H1 (cell line): ENCODE results near the gene SPAG16. TPM values are rescaled to one million over a fixed set of nuclear protein-coding genes. Genes with fewer than 3 reads are reported as not detected.

Source experiments
- CTCF ChIA-PET: fragments of 300-600 bp; sonication (Branson Sonifier 250); formaldehyde crosslinking; loops from one replicate; lab custom pipeline; 2021; ENCODE audit not compliant: partially characterized antibody; lab: Charles Lee
- POLR2A ChIA-PET: fragments of 300-600 bp; sonication (Branson Sonifier 250); formaldehyde crosslinking; loops from one replicate; lab custom pipeline; 2021; ENCODE audit warnings: inconsistent platforms; ENCODE audit not compliant: partially characterized antibody; lab: Charles Lee
- DNase-seq, 2 experiments: peaks; one replicate each; pipeline versions ENCODE4 v3.0.0 to v3.0.0-alpha.2; 2010 to 2022; ENCODE audit warnings: low spot score in 2 of 2, low read depth in 1 of 2, mixed read lengths in 1 of 2
- FAIRE-seq: peaks from 2 replicates; lab custom pipeline; 2011; peaks lifted over from hg19 to GRCh38; lab: Jason Lieb, UNC
- H2AFZ ChIP-seq: 2 replicates; pipeline ENCODE4 v1.8.1; 2012; ENCODE audit warnings: low read length, inconsistent platforms
- H2AK5ac ChIP-seq: 2 replicates; pipeline ENCODE4 v1.6.1; 2013; ENCODE audit warnings: low read depth, low read length
- H2BK120ac ChIP-seq: replicated peaks from 2 replicates; pipeline ENCODE3; 2013; ENCODE audit warnings: low read depth, low read length, inconsistent platforms
- H2BK12ac ChIP-seq: 2 replicates; pipeline ENCODE4 v1.6.1; 2013; ENCODE audit warnings: low read depth, low read length
- H2BK15ac ChIP-seq: 2 replicates; pipeline ENCODE4 v1.6.1; 2013; ENCODE audit warnings: low read length
- H2BK20ac ChIP-seq: 2 replicates; pipeline ENCODE4 v1.6.1; 2013; ENCODE audit warnings: low read length
- H2BK5ac ChIP-seq: 2 replicates; pipeline ENCODE4 v1.6.1; 2013; ENCODE audit warnings: low read depth, low read length
- H3K14ac ChIP-seq: 2 replicates; pipeline ENCODE4 v1.6.1; 2013; ENCODE audit warnings: inconsistent platforms; ENCODE audit not compliant: insufficient read length
- H3K18ac ChIP-seq: 2 replicates; pipeline ENCODE4 v1.6.1; 2013; ENCODE audit warnings: low read length; ENCODE audit errors: extremely low read depth
- H3K23ac ChIP-seq: 2 replicates; pipeline ENCODE4 v1.6.1; 2013; ENCODE audit warnings: inconsistent platforms; ENCODE audit not compliant: insufficient read length
- H3K23me2 ChIP-seq: 2 replicates; pipeline ENCODE4 v1.6.1; 2013; ENCODE audit warnings: low read depth, low read length
- H3K27ac ChIP-seq: 2 replicates; pipeline ENCODE4 v1.6.1; 2011; ENCODE audit warnings: low read depth, low read length, inconsistent platforms
- H3K27me3 ChIP-seq, 4 experiments: replicated peaks in 1 of 4; 1 replicate in 1 of 4; 2 replicates in 3 of 4; pipeline versions ENCODE4 v1.6.1 to v1.8.1; 2011 to 2013; ENCODE audit warnings: low read length in 3 of 4, mild to moderate bottlenecking in 3 of 4, inconsistent platforms in 2 of 4, mixed read lengths in 2 of 4, moderate library complexity in 1 of 4; ENCODE audit not compliant: control insufficient read depth in 3 of 4, insufficient read depth in 3 of 4; ENCODE audit errors: extremely low read depth in 1 of 4
- H3K36me3 ChIP-seq, 4 experiments: 2 replicates each; pipeline versions ENCODE4 v1.6.1 to v1.8.1; 2011 to 2013; ENCODE audit warnings: mild to moderate bottlenecking in 4 of 4, low read length in 3 of 4, moderate library complexity in 2 of 4, control low read depth in 1 of 4, inconsistent platforms in 1 of 4; ENCODE audit not compliant: insufficient read depth in 4 of 4, control insufficient read depth in 2 of 4
- H3K4ac ChIP-seq: replicated peaks from 2 replicates; pipeline ENCODE3; 2013; ENCODE audit warnings: low read length, low read depth, mixed read lengths, inconsistent platforms; ENCODE audit not compliant: insufficient read length
- H3K4me1 ChIP-seq, 4 experiments: replicated peaks in 1 of 4; 1 replicate in 1 of 4; 2 replicates in 3 of 4; pipeline versions ENCODE4 v1.6.1 to v1.8.1; 2011 to 2013; ENCODE audit warnings: low read length in 3 of 4, inconsistent platforms in 2 of 4, mixed read lengths in 1 of 4; ENCODE audit not compliant: insufficient read depth in 4 of 4, control insufficient read depth in 3 of 4
- H3K4me2 ChIP-seq, 2 experiments: 2 replicates each; pipeline versions ENCODE4 v1.6.1 to v1.8.1; 2011 to 2013; ENCODE audit warnings: low read depth in 2 of 2, low read length in 2 of 2, control low read depth in 1 of 2, inconsistent platforms in 1 of 2, mild to moderate bottlenecking in 1 of 2; ENCODE audit not compliant: insufficient read depth in 1 of 2
- H3K4me3 ChIP-seq, 4 experiments: fragments of 200-600, 300-600 bp in 1 of 4; sonication (generic), shearing (Covaris generic), sonication (Bioruptor Twin) in 1 of 4; 2 replicates each; pipeline versions ENCODE4 v1.5.1 to v1.8.1; 2011 to 2016; ENCODE audit warnings: low read length in 4 of 4, low read depth in 3 of 4, control low read depth in 2 of 4, inconsistent platforms in 2 of 4, mild to moderate bottlenecking in 2 of 4, mixed read lengths in 1 of 4, moderate library complexity in 1 of 4; ENCODE audit not compliant: insufficient read depth in 2 of 4; ENCODE audit errors: extremely low read depth in 1 of 4
- H3K56ac ChIP-seq: replicated peaks from 2 replicates; pipeline ENCODE3; 2013; ENCODE audit warnings: low read depth, mild to moderate bottlenecking, mixed read lengths, low read length, inconsistent platforms; ENCODE audit not compliant: insufficient read length
- H3K79me1 ChIP-seq: 2 replicates; pipeline ENCODE4 v1.6.1; 2013; ENCODE audit warnings: low read depth, low read length, control low read depth
- H3K79me2 ChIP-seq, 2 experiments: 2 replicates each; pipeline versions ENCODE4 v1.6.1 to v1.8.1; 2012 to 2013; ENCODE audit warnings: low read length in 2 of 2, mild to moderate bottlenecking in 2 of 2, inconsistent platforms in 1 of 2; ENCODE audit not compliant: insufficient read depth in 2 of 2, control insufficient read depth in 1 of 2
- H3K9ac ChIP-seq, 4 experiments: replicated peaks in 1 of 4; 1 replicate in 1 of 4; 2 replicates in 3 of 4; pipeline versions ENCODE4 v1.6.1 to v1.8.1; 2011 to 2013; ENCODE audit warnings: low read depth in 3 of 4, low read length in 3 of 4, control low read depth in 2 of 4, mild to moderate bottlenecking in 2 of 4, moderate library complexity in 2 of 4, inconsistent platforms in 1 of 4; ENCODE audit errors: extremely low read depth in 1 of 4
- H3K9me3 ChIP-seq, 2 experiments: 2 replicates each; pipeline versions ENCODE4 v1.6.1 to v1.8.1; 2012 to 2013; ENCODE audit warnings: mild to moderate bottlenecking in 2 of 2, moderate library complexity in 2 of 2, control low read depth in 1 of 2, inconsistent platforms in 1 of 2, low read depth in 1 of 2, low read length in 1 of 2, mixed read lengths in 1 of 2; ENCODE audit not compliant: insufficient read depth in 2 of 2
- H4K20me1 ChIP-seq, 2 experiments: replicated peaks in 1 of 2; 2 replicates each; pipeline versions ENCODE3 to v1.8.1; 2011 to 2013; ENCODE audit warnings: inconsistent platforms in 2 of 2, low read length in 2 of 2, mild to moderate bottlenecking in 1 of 2; ENCODE audit not compliant: insufficient read depth in 2 of 2, control insufficient read depth in 1 of 2
- H4K5ac ChIP-seq: 2 replicates; pipeline ENCODE4 v1.6.1; 2013; ENCODE audit warnings: low read length, low read depth, mixed read lengths, inconsistent platforms; ENCODE audit not compliant: insufficient read length
- H4K8ac ChIP-seq: 2 replicates; pipeline ENCODE4 v1.8.0; 2013; ENCODE audit warnings: mild to moderate bottlenecking, moderate library complexity, low read length, inconsistent platforms; ENCODE audit not compliant: insufficient read depth; ENCODE audit errors: extremely low read depth
- H4K91ac ChIP-seq: replicated peaks from 2 replicates; pipeline ENCODE3; 2013; ENCODE audit warnings: low read length, mixed read lengths, inconsistent platforms; ENCODE audit not compliant: insufficient read length
- CHD2 ChIP-seq: IDR thresholded peaks from 2 replicates; pipeline ENCODE4 v1.6.1; 2012; ENCODE audit warnings: low read length, improper control_type of control experiment
- EP300 ChIP-seq, 2 experiments: IDR thresholded peaks; 1 replicate in 1 of 2; 2 replicates in 1 of 2; pipeline ENCODE4 v1.6.1; 2011 to 2012; ENCODE audit warnings: low read depth in 2 of 2, low read length in 2 of 2, mild to moderate bottlenecking in 2 of 2, borderline replicate concordance in 1 of 2, inconsistent platforms in 1 of 2, moderate library complexity in 1 of 2
- HDAC2 ChIP-seq, 2 experiments: fragments of 300-600 bp in 1 of 2; sonication (generic) in 1 of 2; IDR thresholded peaks; 2 replicates each; pipeline ENCODE4 v1.6.1; 2011 to 2012; ENCODE audit warnings: low read depth in 2 of 2, low read length in 2 of 2, mild to moderate bottlenecking in 2 of 2, moderate library complexity in 2 of 2, borderline replicate concordance in 1 of 2, inconsistent platforms in 1 of 2
- PHF8 ChIP-seq: fragments of 200-600 bp; sonication (generic); conservative IDR thresholded peaks from 2 replicates; pipeline ENCODE4 v1.7.1; 2012; ENCODE audit warnings: low read depth, mild to moderate bottlenecking, inconsistent platforms, low read length, moderate library complexity
- SP4 ChIP-seq: IDR thresholded peaks from 2 replicates; pipeline ENCODE4 v1.6.1; 2012; ENCODE audit warnings: low read length, inconsistent platforms
- TAF7 ChIP-seq: optimal IDR thresholded peaks from 2 replicates; pipeline ENCODE3; 2011; ENCODE audit warnings: low read depth, mild to moderate bottlenecking, inconsistent platforms, low read length, moderate library complexity, borderline replicate concordance
- WGBS, 2 experiments: shearing (Covaris generic) in 1 of 2; methylation state at CpG; one replicate each; pipeline versions ENCODE4 v1.1.6 to v1.1.7; 2013 to 2015; ENCODE audit warnings: low lambda C conversion rate in 2 of 2, mixed read lengths in 2 of 2, inconsistent platforms in 1 of 2, low coverage in 1 of 2, missing lambda C conversion rate in 1 of 2; ENCODE audit not compliant: insufficient replicate concordance in 2 of 2, insufficient coverage in 1 of 2, insufficient read length in 1 of 2; ENCODE audit errors: extremely low coverage in 1 of 2, missing lambda C conversion rate in 1 of 2; 5-methylcytosine and 5-hydroxymethylcytosine counted together
- polyA plus RNA-seq, 7 experiments: library from polyadenylated mRNA; depleted of rRNA in 3 of 7; stranded (reverse) in 5 of 7; unstranded in 2 of 7; fragments of >200 nt in 5 of 7; fragments of 200-250 nt in 2 of 7; gene quantifications; 1 replicate in 5 of 7; 2 replicates in 1 of 7; 4 replicates in 1 of 7; pipeline versions ENCODE4 v1.2.1 to v1.2.3, GENCODE V29; 2011 to 2013; ENCODE audit warnings: missing spikeins in 2 of 7, mixed read lengths in 2 of 7
- total RNA-seq: library from RNA; stranded (reverse); fragmentation: NEBNext Ultra II Directional; extraction: Animal tissue kit (Norgen Biotek cat#: 25700); gene quantifications from 2 replicates; pipeline ENCODE4 v1.2.1, GENCODE V29; 2021

The SPAG16 gene
- total and polyA plus RNA-seq, 2 of the 8 experiments (the other 6 are each of a cell fraction or from before 2014, with no cell fraction given): 6.0 to 14.9 TPM

DNA sequence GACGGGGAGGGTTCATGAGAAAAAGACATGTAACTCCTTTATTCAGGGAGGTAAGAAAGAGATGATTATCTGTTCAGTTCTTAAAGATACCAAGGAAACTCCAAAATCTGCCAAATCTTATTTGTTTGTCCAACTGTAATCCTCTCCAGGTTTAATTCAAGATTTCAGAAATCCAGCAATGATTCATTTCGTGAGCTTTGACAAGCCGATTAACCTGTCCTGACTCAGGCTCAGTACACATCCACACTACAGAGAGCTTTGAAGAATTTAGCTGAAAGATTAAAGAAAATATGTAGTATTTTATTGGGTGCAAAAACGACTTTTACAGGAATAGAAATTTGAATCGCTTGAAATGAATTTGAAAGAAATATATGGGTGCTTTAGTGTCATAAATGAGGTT lies 1.1 kb downstream of the SPAG16 start:
- no peak overlapping the region for H2BK15ac ChIP-seq
- H3K56ac ChIP-seq: no peak overlapping the region
- no peak overlapping the region for H3K18ac ChIP-seq
- H3K79me2 ChIP-seq: no peaks in the 10 kb centered on the region
- no peaks in the 10 kb centered on the region; a peak in 1 of 8 replicates for H3K36me3 ChIP-seq
- TF ChIP-seq HDAC2 (IDR thresholded peaks at IDR 0.05; ENCODE audit: borderline replicate concordance in 1 of 2, low read depth in 2 of 2, low read length in 2 of 2) (no peak), CHD2 (no peak), SP4 (no peak), TAF7 (no peak), EP300 (IDR thresholded peaks at IDR 0.05; ENCODE audit: borderline replicate concordance in 1 of 2, low read depth in 2 of 2, low read length in 2 of 2) (no peak), PHF8 (no peak)
- TF ChIP-seq, all 59 proteins: peak for 0
- no peaks in the 10 kb centered on the region for H4K20me1 ChIP-seq
- no peak for FAIRE-seq
- H3K23ac ChIP-seq: no peak overlapping the region
- H3K9me3 ChIP-seq: no peaks in the 10 kb centered on the region
- H4K8ac ChIP-seq: no peak overlapping the region
- no peak overlapping the region for H2AK5ac ChIP-seq
- no peak overlapping the region for H3K4ac ChIP-seq
- 90 to 100% methylated on average over 2 to 5 of the region's 5 CpGs for WGBS, 2 experiments
- DNase-seq: no peak
- no peak overlapping the region for H2BK20ac ChIP-seq
- no peak overlapping the region for H2BK12ac ChIP-seq
- no peaks in the 10 kb centered on the region; the same call in 1 of the 2 replicates for H3K79me1 ChIP-seq
- peak overlapping the region in 1 of 4 experiments; percentile 91; a peak in 2 of 8 replicates for H3K4me3 ChIP-seq
- no peaks in the 10 kb centered on the region for H3K27me3 ChIP-seq
- no peak overlapping the region for H4K5ac ChIP-seq
- H4K91ac ChIP-seq: no peak overlapping the region
- ChIA-PET CTCF (interaction anchor here (1.9 kb wide), 1 partner anchor 34 kb away, joined by 4 read pairs; no protein-coding TSS in a partner anchor), POLR2A (no interaction called here)
- H3K23me2 ChIP-seq: no peaks in the 10 kb centered on the region
- H3K14ac ChIP-seq: no peak overlapping the region
- H3K4me1 ChIP-seq: peaks cover 4 to 5% (median 4%) of the 10 kb centered on the region in 4 experiments; a peak in 2 of 7 replicates
- H2BK5ac ChIP-seq: no peak overlapping the region
- H3K4me2 ChIP-seq: peak overlapping the region; percentile 72 to 81; a peak in 1 of 4 replicates
- H3K27ac ChIP-seq: no peak overlapping the region
- H2AFZ ChIP-seq: no peak overlapping the region
- no peak overlapping the region for H3K9ac ChIP-seq
- H2BK120ac ChIP-seq: no peak overlapping the region
